Astrocyte (in vitro differentiated cells and primary cell): Measurements from ENCODE around the gene TCP1.

ENCODE experiments used
- CTCF ChIP-seq: IDR thresholded peaks from 2 replicates; pipeline ENCODE4 v1.5.1; 2011; ENCODE audit warnings: low read depth, mild to moderate bottlenecking, inconsistent platforms, low read length, moderate library complexity; ENCODE audit not compliant: insufficient read depth
- EZH2 ChIP-seq: IDR thresholded peaks from 2 replicates; pipeline ENCODE4 v1.6.1; 2012; ENCODE audit warnings: mild to moderate bottlenecking, low read length, inconsistent platforms; ENCODE audit not compliant: insufficient read depth

- TF ChIP-seq CTCF (no peak), EZH2 (no peak)
Measured at GRCh38 chr6:159801935-159802334, 12.5 kb upstream of the TCP1 start.
